Measurements from ENCODE around the gene KCTD4.
"Not testable (repeated sequence)": the region's sequence is repeated elsewhere in the genome, so short reads cannot be mapped to it uniquely, and the experiment has no call there.

Gene KCTD4

GRCh38 chr13:45200701-45201232, at the start of gene KCTD4:
KCTD4 (minus strand) TSS chr13:45201045; CDS start chr13:45194567, 6,478 bp downstream.
- H3K27ac ChIP-seq: no peak within 1 kb of the TSS
- no peak for TF ChIP-seq ZFX (IDR thresholded peaks at IDR 0.05; ENCODE audit: borderline replicate concordance)
- no peak for TF ChIP-seq CTCF (IDR thresholded peaks at IDR 0.05)

- TF ChIP-seq CTCF (IDR thresholded peaks at IDR 0.05): no peak
- no peak for TF ChIP-seq ZFX (IDR thresholded peaks at IDR 0.05; ENCODE audit: borderline replicate concordance)
Observed at GRCh38 chr13:45249662-45250061, 48.8 kb upstream of the KCTD4 start.

GRCh38 chr13:45244736-45245135, 43.9 kb upstream of the KCTD4 start:
- H3K27ac ChIP-seq: not testable (repeated sequence)

More at GRCh38 chr13:45249662-45250061, 48.8 kb upstream of the KCTD4 start:
- no peak overlapping the region for H3K27ac ChIP-seq

GRCh38 chr13:45243077-45243476, 42.2 kb upstream of the KCTD4 start:
- H3K27ac ChIP-seq: no peak overlapping the region; the same call in 1 of the 2 replicates
- TF ChIP-seq CTCF (IDR thresholded peaks at IDR 0.05): no peak
- no peak for TF ChIP-seq ZFX (IDR thresholded peaks at IDR 0.05; ENCODE audit: borderline replicate concordance)

GRCh38 chr13:45242524-45242923, 41.7 kb upstream of the KCTD4 start:
- TF ChIP-seq ZFX (IDR thresholded peaks at IDR 0.05; ENCODE audit: borderline replicate concordance): no peak
- TF ChIP-seq CTCF (IDR thresholded peaks at IDR 0.05): no peak
- H3K27ac ChIP-seq: peak overlapping the region; percentile 51

- TF ChIP-seq ZFX (IDR thresholded peaks at IDR 0.05; ENCODE audit: borderline replicate concordance) (no peak), CTCF (IDR thresholded peaks at IDR 0.05) (no peak)
- peak overlapping the region; percentile 51 for H3K27ac ChIP-seq
Observed at GRCh38 chr13:45242070-45242469, 41.2 kb upstream of the KCTD4 start.

GRCh38 chr13:45240143-45240542, 39.3 kb upstream of the KCTD4 start:
- TF ChIP-seq CTCF (IDR thresholded peaks at IDR 0.05) (no peak), ZFX (IDR thresholded peaks at IDR 0.05; ENCODE audit: borderline replicate concordance) (no peak)
- no peak overlapping the region for H3K27ac ChIP-seq
